K562 treated with DMSO at 1 percent for 48 hours (cell line): ENCODE results near the gene ERG28. TPM values are rescaled to one million over a fixed set of nuclear protein-coding genes. Genes with fewer than 3 reads are reported as not detected.

Source experiments
- total RNA-seq: library from RNA; unstranded; fragments of 300-600 nt; gene quantifications from 2 replicates; pipeline ENCODE4 v1.2.3, GENCODE V29; 2022; ENCODE audit warnings: low replicate concordance; ENCODE audit errors: extremely low read depth

The ERG28 gene
- total RNA-seq, result not detected in 2 replicates

DNA sequence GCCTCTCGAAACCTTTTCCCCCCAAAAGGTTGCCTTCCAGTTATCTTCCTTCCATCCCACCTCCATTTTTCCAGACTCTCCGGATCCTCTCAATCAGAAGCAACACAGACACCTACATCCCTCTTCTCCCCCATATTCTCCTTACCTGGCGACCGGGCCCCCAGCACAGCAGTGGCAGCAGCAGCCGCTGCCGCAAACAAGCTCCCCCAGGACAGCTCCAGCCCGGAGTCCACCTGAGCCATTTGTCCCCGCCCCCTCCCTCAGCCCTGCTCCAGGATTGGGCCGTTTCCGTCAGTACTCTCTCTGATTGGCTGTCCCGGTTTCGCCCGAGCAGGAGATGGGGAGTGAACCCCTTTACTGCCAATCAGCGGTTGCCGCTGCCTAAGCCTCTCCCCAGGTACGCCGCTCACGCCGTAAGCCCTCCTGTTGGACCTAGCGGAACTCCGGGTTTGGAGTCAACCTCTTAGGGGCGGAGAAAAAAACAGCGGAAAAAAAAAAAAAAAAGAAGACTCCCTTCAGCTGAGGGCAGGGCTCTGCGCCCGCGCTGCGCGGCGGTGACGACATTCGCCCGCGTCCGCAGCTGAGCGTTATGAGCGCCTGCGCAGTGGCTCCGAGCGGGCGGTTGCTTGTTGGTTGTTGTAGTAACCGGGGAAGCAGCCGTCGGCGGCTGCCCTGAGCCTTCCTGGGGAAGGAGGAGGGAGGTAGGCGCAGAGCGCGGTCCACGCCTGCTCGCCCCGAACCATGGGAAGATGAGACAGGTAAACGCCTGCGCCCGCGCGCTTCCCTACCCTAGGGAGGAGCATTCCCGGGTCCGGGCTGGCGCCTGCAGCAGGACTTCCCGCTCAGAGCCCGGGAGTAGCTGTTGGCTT lies at the start of gene ERG28, which contains the start of gene TTLL5:
ERG28 (minus strand) TSS at position 247 of the 869 bp plus-strand sequence. CDS start 3,374 bp downstream, outside the sequence.
TTLL5 (plus strand) TSS at position 617 of the 869 bp plus-strand sequence. CDS start 1,904 bp downstream, outside the sequence.

Other genes with a start within 250 kb of the ERG28 start
- gene JDP2, start 232.9 kb downstream of the ERG28 start, total RNA-seq, result not detected in 2 replicates
- gene BATF, start 138.4 kb downstream of the ERG28 start, total RNA-seq, result not detected in 2 replicates
- not detected in 2 replicates for gene FLVCR2, start 82.3 kb downstream of the ERG28 start, total RNA-seq
- not detected in 2 replicates for gene TTLL5, start 370 bp upstream of the ERG28 start, total RNA-seq